Progenitor cell of endocrine pancreas (in vitro differentiated cells): ENCODE results near the gene DUSP7. TPM values are rescaled to one million over a fixed set of nuclear protein-coding genes. Genes with fewer than 3 reads are reported as not detected.

Experiments used
- DNase-seq: peaks from one replicate; pipeline ENCODE4 v3.0.0; 2021; ENCODE audit warnings: low spot score; ENCODE audit not compliant: unreplicated experiment
- H3K27ac Mint-ChIP-seq: 2 replicates; pipeline ENCODE4 v1.8.0; 2021; ENCODE audit warnings: mild to moderate bottlenecking, moderate library complexity, mixed read lengths
- H3K27me3 Mint-ChIP-seq: 2 replicates; pipeline ENCODE4 v1.8.0; 2021; ENCODE audit warnings: mixed read lengths
- H3K36me3 Mint-ChIP-seq: 2 replicates; pipeline ENCODE4 v1.8.0; 2022; ENCODE audit warnings: mixed read lengths; ENCODE audit not compliant: insufficient read depth
- H3K4me1 Mint-ChIP-seq: 2 replicates; pipeline ENCODE4 v1.8.0; 2021; ENCODE audit warnings: low read depth, mixed read lengths
- H3K4me3 Mint-ChIP-seq: 2 replicates; pipeline ENCODE4 v1.8.0; 2021; ENCODE audit warnings: low read depth, mild to moderate bottlenecking, moderate library complexity, mixed read lengths
- H3K9me3 Mint-ChIP-seq: 2 replicates; pipeline ENCODE4 v1.8.0; 2021; ENCODE audit warnings: low read depth, mixed read lengths
- total RNA-seq: library from RNA; stranded (reverse); gene quantifications from 2 replicates; pipeline ENCODE4 v1.2.1, GENCODE V29; 2021
- TF ChIP-seq, protein P1 (sequence below): fragments of 200-600 bp; sonication (generic); IDR thresholded peaks from one replicate; pipeline ENCODE4 v1.5.0; 2021; ENCODE audit warnings: antibody characterized with exemption, mild to moderate bottlenecking; ENCODE audit not compliant: unreplicated experiment

DUSP7 gene
- total RNA-seq, 1 donor from 2014 or later, result 10.3 TPM

GRCh38 chr3:52079958-52080357 lies 23.6 kb upstream of the DUSP7 start:
- DNase-seq, result no peak
- TF ChIP-seq, protein P1, sequence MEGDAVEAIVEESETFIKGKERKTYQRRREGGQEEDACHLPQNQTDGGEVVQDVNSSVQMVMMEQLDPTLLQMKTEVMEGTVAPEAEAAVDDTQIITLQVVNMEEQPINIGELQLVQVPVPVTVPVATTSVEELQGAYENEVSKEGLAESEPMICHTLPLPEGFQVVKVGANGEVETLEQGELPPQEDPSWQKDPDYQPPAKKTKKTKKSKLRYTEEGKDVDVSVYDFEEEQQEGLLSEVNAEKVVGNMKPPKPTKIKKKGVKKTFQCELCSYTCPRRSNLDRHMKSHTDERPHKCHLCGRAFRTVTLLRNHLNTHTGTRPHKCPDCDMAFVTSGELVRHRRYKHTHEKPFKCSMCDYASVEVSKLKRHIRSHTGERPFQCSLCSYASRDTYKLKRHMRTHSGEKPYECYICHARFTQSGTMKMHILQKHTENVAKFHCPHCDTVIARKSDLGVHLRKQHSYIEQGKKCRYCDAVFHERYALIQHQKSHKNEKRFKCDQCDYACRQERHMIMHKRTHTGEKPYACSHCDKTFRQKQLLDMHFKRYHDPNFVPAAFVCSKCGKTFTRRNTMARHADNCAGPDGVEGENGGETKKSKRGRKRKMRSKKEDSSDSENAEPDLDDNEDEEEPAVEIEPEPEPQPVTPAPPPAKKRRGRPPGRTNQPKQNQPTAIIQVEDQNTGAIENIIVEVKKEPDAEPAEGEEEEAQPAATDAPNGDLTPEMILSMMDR, result no peak
- H3K27me3 Mint-ChIP-seq, result peaks cover 9% of the 10 kb centered on the region
- H3K4me3 Mint-ChIP-seq, result no peak overlapping the region
- no peak overlapping the region for H3K27ac Mint-ChIP-seq
- no peaks in the 10 kb centered on the region for H3K9me3 Mint-ChIP-seq
- peaks cover 15% of the 10 kb centered on the region for H3K4me1 Mint-ChIP-seq
- no peaks in the 10 kb centered on the region for H3K36me3 Mint-ChIP-seq

DNA sequence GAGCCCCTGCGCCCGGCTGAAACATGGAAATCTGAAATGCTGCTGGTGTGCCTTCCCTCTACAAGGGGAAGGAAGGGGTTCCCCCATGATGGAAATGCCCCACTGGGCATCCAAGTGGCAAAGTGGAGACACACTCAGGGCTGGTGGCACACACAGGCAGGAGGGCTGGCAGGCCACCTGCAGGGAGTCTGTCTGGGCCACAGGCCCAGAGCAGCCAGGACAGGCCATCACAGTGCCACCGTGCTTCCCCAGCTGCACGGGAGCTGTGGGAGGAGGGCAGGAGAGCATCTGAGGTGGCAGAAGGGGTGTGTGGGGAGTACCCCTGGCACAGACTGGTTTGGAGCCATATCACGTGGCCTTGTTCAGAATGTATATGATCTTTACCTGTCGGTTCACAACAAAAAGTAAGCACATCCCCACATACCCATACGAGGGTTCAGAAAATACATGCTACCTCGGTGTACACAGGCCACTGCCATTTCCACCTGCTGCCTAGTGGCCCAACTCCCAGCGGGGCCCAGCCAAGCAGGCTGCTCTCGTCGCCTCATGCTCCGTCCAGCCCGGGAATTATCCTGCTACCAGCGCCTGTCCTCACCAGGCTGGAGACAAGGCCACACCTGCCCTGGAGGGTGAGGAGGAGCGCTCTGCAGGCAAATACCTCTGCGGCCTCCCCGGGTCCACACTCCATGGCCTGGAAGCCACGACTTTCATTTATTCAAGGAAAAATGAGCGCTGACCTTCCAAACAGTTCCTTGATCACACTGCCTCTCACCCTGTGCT lies 22.6 kb upstream of the DUSP7 start:
- Mint-ChIP-seq H3K4me1 (peaks cover 15% of the 10 kb centered on the region), H3K4me3 (no peak overlapping the region), H3K9me3 (no peaks in the 10 kb centered on the region), H3K27ac (no peak overlapping the region), H3K36me3 (no peaks in the 10 kb centered on the region), H3K27me3 (peaks cover 9% of the 10 kb centered on the region)
- TF ChIP-seq, protein P1, result no peak
- no peak for DNase-seq

- no peak for DNase-seq
- Mint-ChIP-seq H3K4me1 (peaks cover 15% of the 10 kb centered on the region), H3K36me3 (no peaks in the 10 kb centered on the region), H3K27me3 (peaks cover 3% of the 10 kb centered on the region), H3K4me3 (no peak overlapping the region), H3K9me3 (no peaks in the 10 kb centered on the region), H3K27ac (no peak overlapping the region)
- TF ChIP-seq, protein P1, result no peak
Measured at GRCh38 chr3:52077925-52078324, 21.6 kb upstream of the DUSP7 start.

GRCh38 chr3:52076896-52077780 lies 20.8 kb upstream of the DUSP7 start:
- no peak overlapping the region for H3K27ac Mint-ChIP-seq
- no peak for DNase-seq
- H3K9me3 Mint-ChIP-seq, result no peaks in the 10 kb centered on the region
- peaks cover 3% of the 10 kb centered on the region for H3K27me3 Mint-ChIP-seq
- TF ChIP-seq, protein P1, result no peak
- H3K4me1 Mint-ChIP-seq, result peaks cover 15% of the 10 kb centered on the region
- no peaks in the 10 kb centered on the region for H3K36me3 Mint-ChIP-seq
- H3K4me3 Mint-ChIP-seq, result no peak overlapping the region

GRCh38 chr3:52073490-52073889 lies 17.1 kb upstream of the DUSP7 start:
- Mint-ChIP-seq H3K36me3 (no peaks in the 10 kb centered on the region), H3K9me3 (no peaks in the 10 kb centered on the region), H3K4me1 (no peaks in the 10 kb centered on the region), H3K27me3 (no peaks in the 10 kb centered on the region), H3K4me3 (no peak overlapping the region), H3K27ac (no peak overlapping the region)
- TF ChIP-seq, protein P1, result no peak
- DNase-seq, result no peak
